HG02870 (cell line): ENCODE data around the gene ADGRL3.
"Not testable (repeated sequence)": the region's sequence is repeated elsewhere in the genome, so short reads cannot be mapped to it uniquely, and the experiment has no call there.

ENCODE experiments used
- ATAC-seq: cut with Tn5 transposase; IDR thresholded peaks from one replicate; pipeline ENCODE4 v1.9.1; 2021; ENCODE audit warnings: mild to moderate bottlenecking, moderate library complexity; ENCODE audit not compliant: unreplicated experiment

Gene ADGRL3

GRCh38 chr4:61771056-61771455 is 570.9 kb downstream of the ADGRL3 start:
- ATAC-seq = no peak

- no peak for ATAC-seq
Measured at GRCh38 chr4:61772126-61772525, 572.0 kb downstream of the ADGRL3 start.

GRCh38 chr4:61773655-61774245 is 573.6 kb downstream of the ADGRL3 start:
- ATAC-seq = no peak

- ATAC-seq = no peak
Measured at GRCh38 chr4:61782133-61782532, 582.0 kb downstream of the ADGRL3 start.

- ATAC-seq = peak; percentile 98
Measured at GRCh38 chr4:61783050-61783449, 582.9 kb downstream of the ADGRL3 start.

GRCh38 chr4:61785761-61786160 is 585.6 kb downstream of the ADGRL3 start:
- no peak for ATAC-seq

GRCh38 chr4:61786211-61786610 is 586.1 kb downstream of the ADGRL3 start:
- no peak for ATAC-seq

- ATAC-seq = no peak
Measured at GRCh38 chr4:61795998-61796397, 595.9 kb downstream of the ADGRL3 start.

GRCh38 chr4:61799794-61800193 is 599.7 kb downstream of the ADGRL3 start:
- no peak for ATAC-seq

GRCh38 chr4:61805227-61805626 is 605.1 kb downstream of the ADGRL3 start:
- no peak for ATAC-seq

GRCh38 chr4:61805979-61806378 is 605.9 kb downstream of the ADGRL3 start:
- no peak for ATAC-seq

GRCh38 chr4:61812171-61812570 is 612.0 kb downstream of the ADGRL3 start:
- no peak for ATAC-seq

- no peak for ATAC-seq
Measured at GRCh38 chr4:61817071-61817470, 616.9 kb downstream of the ADGRL3 start.

GRCh38 chr4:61820136-61820535 is 620.0 kb downstream of the ADGRL3 start:
- ATAC-seq = no peak

GRCh38 chr4:61824454-61824853 is 624.3 kb downstream of the ADGRL3 start:
- no peak for ATAC-seq

GRCh38 chr4:61827907-61828391 is 627.8 kb downstream of the ADGRL3 start:
- no peak for ATAC-seq

GRCh38 chr4:61828960-61829359 is 628.8 kb downstream of the ADGRL3 start:
- no peak for ATAC-seq

- no peak for ATAC-seq
Measured at GRCh38 chr4:61831987-61832386, 631.9 kb downstream of the ADGRL3 start.

GRCh38 chr4:61837395-61837794 is 637.3 kb downstream of the ADGRL3 start:
- no peak for ATAC-seq

GRCh38 chr4:61838072-61838471 is 637.9 kb downstream of the ADGRL3 start:
- no peak for ATAC-seq

- no peak for ATAC-seq
Measured at GRCh38 chr4:61841714-61842113, 641.6 kb downstream of the ADGRL3 start.

GRCh38 chr4:61851126-61851525 is 651.0 kb downstream of the ADGRL3 start:
- ATAC-seq = no peak

GRCh38 chr4:61852105-61852504 is 652.0 kb downstream of the ADGRL3 start:
- not testable (repeated sequence) for ATAC-seq
